GM23338 (cell line): ENCODE measurements around the gene MALSU1. TPM values are rescaled to one million over a fixed set of nuclear protein-coding genes. Genes with fewer than 3 reads are reported as not detected.

ENCODE experiments used
- ATAC-seq: fragments of 200-7000 bp; cut with Tn5 transposase; 3 replicates; pipeline ENCODE4 v1.9.1; 2020
- DNase-seq: peaks from one replicate; pipeline ENCODE4 v3.0.0-alpha.2; 2015; ENCODE audit warnings: low spot score
- H2AFZ ChIP-seq: fragments of 200-600 bp; sonication (generic); 2 replicates; pipeline ENCODE4 v1.8.0; 2016; ENCODE audit warnings: antibody characterized with exemption, mild to moderate bottlenecking, moderate library complexity
- H3F3A ChIP-seq: fragments of 200-600 bp; sonication (generic); replicated peaks from 2 replicates; pipeline ENCODE4 v1.8.0; 2017; ENCODE audit warnings: antibody characterized with exemption, mixed run types, low read depth
- H3K27ac ChIP-seq: fragments of 200-600 bp; sonication (generic); 2 replicates; pipeline ENCODE4 v1.6.1; 2016; ENCODE audit warnings: low read depth
- H3K27me3 ChIP-seq: fragments of 200-600 bp; sonication (generic); 2 replicates; pipeline ENCODE4 v1.8.0; 2016; ENCODE audit warnings: mild to moderate bottlenecking, mixed run types, moderate library complexity; ENCODE audit not compliant: insufficient read depth
- H3K36me3 ChIP-seq: fragments of 200-600 bp; sonication (generic); 2 replicates; pipeline ENCODE4 v1.8.0; 2016; ENCODE audit warnings: mild to moderate bottlenecking; ENCODE audit not compliant: insufficient read depth
- H3K4me1 ChIP-seq: fragments of 200-600 bp; sonication (generic); 2 replicates; pipeline ENCODE4 v1.8.0; 2016; ENCODE audit warnings: mild to moderate bottlenecking, moderate library complexity; ENCODE audit not compliant: insufficient read depth
- H3K4me2 ChIP-seq: fragments of 200-600 bp; sonication (generic); 2 replicates; pipeline ENCODE4 v1.7.1; 2017; ENCODE audit warnings: mixed run types
- H3K4me3 ChIP-seq: fragments of 200-600 bp; sonication (generic); 2 replicates; pipeline ENCODE4 v1.6.1; 2016; ENCODE audit warnings: mixed run types
- H3K79me2 ChIP-seq: fragments of 200-600 bp; sonication (generic); replicated peaks from 2 replicates; pipeline ENCODE4 v1.8.0; 2017; ENCODE audit warnings: mild to moderate bottlenecking; ENCODE audit not compliant: insufficient read depth
- H3K9me2 ChIP-seq: fragments of 200-600 bp; sonication (generic); 2 replicates; pipeline ENCODE4 v1.8.0; 2017; ENCODE audit not compliant: insufficient read depth
- H4K20me1 ChIP-seq: fragments of 200-600 bp; sonication (generic); replicated peaks from 2 replicates; pipeline ENCODE4 v1.8.0; 2017; ENCODE audit warnings: mild to moderate bottlenecking; ENCODE audit not compliant: insufficient read depth
- H3K27ac Mint-ChIP-seq: 2 replicates; pipeline ENCODE4 v1.8.0; 2020; ENCODE audit warnings: inconsistent platforms, mild to moderate bottlenecking, moderate library complexity, mixed read lengths
- H3K27me3 Mint-ChIP-seq: 3 replicates; pipeline ENCODE4 v1.8.0; 2022; ENCODE audit warnings: low read depth, mild to moderate bottlenecking, moderate library complexity, mixed read lengths, inconsistent platforms; ENCODE audit not compliant: insufficient read depth, poor library complexity
- H3K36me3 Mint-ChIP-seq: 3 replicates; pipeline ENCODE4 v1.8.0; 2021; ENCODE audit warnings: low read depth, mild to moderate bottlenecking, inconsistent platforms, moderate library complexity, mixed read lengths
- H3K4me1 Mint-ChIP-seq: 3 replicates; pipeline ENCODE4 v1.8.0; 2020; ENCODE audit warnings: mild to moderate bottlenecking, inconsistent platforms, mixed read lengths
- H3K4me3 Mint-ChIP-seq: 3 replicates; pipeline ENCODE4 v1.8.0; 2021; ENCODE audit warnings: moderate library complexity, mild to moderate bottlenecking, inconsistent platforms, mixed read lengths
- H3K9me3 Mint-ChIP-seq: 3 replicates; pipeline ENCODE4 v1.8.0; 2020; ENCODE audit warnings: moderate library complexity, mild to moderate bottlenecking, inconsistent platforms, mixed read lengths
- EZH2phosphoT487 ChIP-seq: fragments of 200-600 bp; sonication (generic); IDR thresholded peaks from one replicate; pipeline ENCODE4 v1.8.1; 2018; ENCODE audit warnings: antibody characterized with exemption; ENCODE audit not compliant: unreplicated experiment
- POLR2AphosphoS5 ChIP-seq: IDR thresholded peaks from 2 replicates; pipeline ENCODE4 v1.6.1; 2016; ENCODE audit warnings: antibody characterized with exemption, low read depth
- STAT1 ChIP-seq: IDR thresholded peaks from one replicate; pipeline ENCODE4 v1.6.1; 2016; ENCODE audit warnings: antibody characterized with exemption; ENCODE audit not compliant: unreplicated experiment
- ZNF114 ChIP-seq: fragments of 250-450 bp; sonication (Bioruptor Pico); IDR thresholded peaks from 2 replicates; pipeline ENCODE4 v1.5.0; 2020; ENCODE audit warnings: mild to moderate bottlenecking, moderate library complexity
- polyA plus RNA-seq: library from polyadenylated mRNA; unstranded; fragments of >200 nt; fragmentation: Nextera tagmentation; extraction: Ambion mirVana; gene quantifications from 2 replicates; pipeline ENCODE4 v1.2.1, GENCODE V29; 2016
- total RNA-seq: library from RNA; depleted of rRNA; stranded (reverse); fragments of >200 nt; shearing (Covaris generic); gene quantifications from 2 replicates; pipeline ENCODE4 v1.2.3, GENCODE V29; 2014
- TF ChIP-seq, protein P1 (sequence below), 2 experiments: fragments of 200-600 bp in 1 of 2; sonication (generic) in 1 of 2; conservative IDR thresholded peaks; 2 replicates each; pipeline versions ENCODE4 v1.5.1 to v1.6.1; 2016 to 2017; ENCODE audit warnings: antibody characterized with exemption in 2 of 2, low read depth in 2 of 2, mild to moderate bottlenecking in 2 of 2, moderate library complexity in 1 of 2
- TF ChIP-seq, protein P2 (sequence below): fragments of 250-450 bp; sonication (Bioruptor Pico); IDR thresholded peaks from 2 replicates; pipeline ENCODE4 v1.5.0; 2020; ENCODE audit warnings: mild to moderate bottlenecking, moderate library complexity

The MALSU1 gene
- total and polyA plus RNA-seq, 2 experiments from 2014 or later = 96.8 to 209 TPM

DNA sequence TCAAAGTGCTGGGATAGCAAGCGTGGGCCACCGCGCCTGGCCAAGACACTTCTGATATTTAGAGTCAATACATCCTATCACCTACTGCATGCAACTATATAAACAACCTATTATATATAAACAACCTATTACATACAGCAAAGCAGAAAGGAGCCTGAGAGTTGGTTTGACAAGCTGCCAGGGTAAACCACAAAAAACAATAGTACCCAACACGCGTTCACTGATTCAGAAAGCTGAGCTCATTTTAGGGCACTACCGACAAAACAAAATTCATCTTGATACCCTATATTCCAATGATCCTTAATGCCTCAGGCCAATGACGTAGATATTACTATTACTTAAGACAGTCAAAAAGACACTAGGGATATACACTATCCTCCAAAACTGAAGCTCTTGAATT is 16.2 kb downstream of the MALSU1 start:
- Histone ChIP-seq H3K9me2 (no peaks in the 10 kb centered on the region), H4K20me1 (peaks cover 5% of the 10 kb centered on the region; the same call in 1 of the 2 replicates), H3K4me1 (no peaks in the 10 kb centered on the region), H3K27ac (no peak overlapping the region), H3K36me3 (peaks cover 70% of the 10 kb centered on the region), H3K4me3 (no peak overlapping the region), H2AFZ (no peak overlapping the region), H3K27me3 (no peaks in the 10 kb centered on the region), H3F3A (peaks cover 14% of the 10 kb centered on the region; the same call in 1 of the 2 replicates), H3K79me2 (no peaks in the 10 kb centered on the region; the same call in none of the 2 replicates), H3K4me2 (no peak overlapping the region)
- peaks cover 5% of the 10 kb centered on the region; the same call in 1 of the 3 replicates for H3K9me3 Mint-ChIP-seq
- H3K36me3 Mint-ChIP-seq = peaks cover 92% of the 10 kb centered on the region
- H3K27ac Mint-ChIP-seq = no peak overlapping the region
- ATAC-seq (no peak), DNase-seq (no peak)
- H3K4me3 Mint-ChIP-seq = no peak overlapping the region
- TF ChIP-seq ZNF114 = no peak
- TF ChIP-seq, protein P1, sequence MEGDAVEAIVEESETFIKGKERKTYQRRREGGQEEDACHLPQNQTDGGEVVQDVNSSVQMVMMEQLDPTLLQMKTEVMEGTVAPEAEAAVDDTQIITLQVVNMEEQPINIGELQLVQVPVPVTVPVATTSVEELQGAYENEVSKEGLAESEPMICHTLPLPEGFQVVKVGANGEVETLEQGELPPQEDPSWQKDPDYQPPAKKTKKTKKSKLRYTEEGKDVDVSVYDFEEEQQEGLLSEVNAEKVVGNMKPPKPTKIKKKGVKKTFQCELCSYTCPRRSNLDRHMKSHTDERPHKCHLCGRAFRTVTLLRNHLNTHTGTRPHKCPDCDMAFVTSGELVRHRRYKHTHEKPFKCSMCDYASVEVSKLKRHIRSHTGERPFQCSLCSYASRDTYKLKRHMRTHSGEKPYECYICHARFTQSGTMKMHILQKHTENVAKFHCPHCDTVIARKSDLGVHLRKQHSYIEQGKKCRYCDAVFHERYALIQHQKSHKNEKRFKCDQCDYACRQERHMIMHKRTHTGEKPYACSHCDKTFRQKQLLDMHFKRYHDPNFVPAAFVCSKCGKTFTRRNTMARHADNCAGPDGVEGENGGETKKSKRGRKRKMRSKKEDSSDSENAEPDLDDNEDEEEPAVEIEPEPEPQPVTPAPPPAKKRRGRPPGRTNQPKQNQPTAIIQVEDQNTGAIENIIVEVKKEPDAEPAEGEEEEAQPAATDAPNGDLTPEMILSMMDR (conservative IDR thresholded peaks at IDR 0.05; ENCODE audit: low read depth in 2 of 2) = no peak
- no peak for TF ChIP-seq STAT1
- TF ChIP-seq, protein P2, sequence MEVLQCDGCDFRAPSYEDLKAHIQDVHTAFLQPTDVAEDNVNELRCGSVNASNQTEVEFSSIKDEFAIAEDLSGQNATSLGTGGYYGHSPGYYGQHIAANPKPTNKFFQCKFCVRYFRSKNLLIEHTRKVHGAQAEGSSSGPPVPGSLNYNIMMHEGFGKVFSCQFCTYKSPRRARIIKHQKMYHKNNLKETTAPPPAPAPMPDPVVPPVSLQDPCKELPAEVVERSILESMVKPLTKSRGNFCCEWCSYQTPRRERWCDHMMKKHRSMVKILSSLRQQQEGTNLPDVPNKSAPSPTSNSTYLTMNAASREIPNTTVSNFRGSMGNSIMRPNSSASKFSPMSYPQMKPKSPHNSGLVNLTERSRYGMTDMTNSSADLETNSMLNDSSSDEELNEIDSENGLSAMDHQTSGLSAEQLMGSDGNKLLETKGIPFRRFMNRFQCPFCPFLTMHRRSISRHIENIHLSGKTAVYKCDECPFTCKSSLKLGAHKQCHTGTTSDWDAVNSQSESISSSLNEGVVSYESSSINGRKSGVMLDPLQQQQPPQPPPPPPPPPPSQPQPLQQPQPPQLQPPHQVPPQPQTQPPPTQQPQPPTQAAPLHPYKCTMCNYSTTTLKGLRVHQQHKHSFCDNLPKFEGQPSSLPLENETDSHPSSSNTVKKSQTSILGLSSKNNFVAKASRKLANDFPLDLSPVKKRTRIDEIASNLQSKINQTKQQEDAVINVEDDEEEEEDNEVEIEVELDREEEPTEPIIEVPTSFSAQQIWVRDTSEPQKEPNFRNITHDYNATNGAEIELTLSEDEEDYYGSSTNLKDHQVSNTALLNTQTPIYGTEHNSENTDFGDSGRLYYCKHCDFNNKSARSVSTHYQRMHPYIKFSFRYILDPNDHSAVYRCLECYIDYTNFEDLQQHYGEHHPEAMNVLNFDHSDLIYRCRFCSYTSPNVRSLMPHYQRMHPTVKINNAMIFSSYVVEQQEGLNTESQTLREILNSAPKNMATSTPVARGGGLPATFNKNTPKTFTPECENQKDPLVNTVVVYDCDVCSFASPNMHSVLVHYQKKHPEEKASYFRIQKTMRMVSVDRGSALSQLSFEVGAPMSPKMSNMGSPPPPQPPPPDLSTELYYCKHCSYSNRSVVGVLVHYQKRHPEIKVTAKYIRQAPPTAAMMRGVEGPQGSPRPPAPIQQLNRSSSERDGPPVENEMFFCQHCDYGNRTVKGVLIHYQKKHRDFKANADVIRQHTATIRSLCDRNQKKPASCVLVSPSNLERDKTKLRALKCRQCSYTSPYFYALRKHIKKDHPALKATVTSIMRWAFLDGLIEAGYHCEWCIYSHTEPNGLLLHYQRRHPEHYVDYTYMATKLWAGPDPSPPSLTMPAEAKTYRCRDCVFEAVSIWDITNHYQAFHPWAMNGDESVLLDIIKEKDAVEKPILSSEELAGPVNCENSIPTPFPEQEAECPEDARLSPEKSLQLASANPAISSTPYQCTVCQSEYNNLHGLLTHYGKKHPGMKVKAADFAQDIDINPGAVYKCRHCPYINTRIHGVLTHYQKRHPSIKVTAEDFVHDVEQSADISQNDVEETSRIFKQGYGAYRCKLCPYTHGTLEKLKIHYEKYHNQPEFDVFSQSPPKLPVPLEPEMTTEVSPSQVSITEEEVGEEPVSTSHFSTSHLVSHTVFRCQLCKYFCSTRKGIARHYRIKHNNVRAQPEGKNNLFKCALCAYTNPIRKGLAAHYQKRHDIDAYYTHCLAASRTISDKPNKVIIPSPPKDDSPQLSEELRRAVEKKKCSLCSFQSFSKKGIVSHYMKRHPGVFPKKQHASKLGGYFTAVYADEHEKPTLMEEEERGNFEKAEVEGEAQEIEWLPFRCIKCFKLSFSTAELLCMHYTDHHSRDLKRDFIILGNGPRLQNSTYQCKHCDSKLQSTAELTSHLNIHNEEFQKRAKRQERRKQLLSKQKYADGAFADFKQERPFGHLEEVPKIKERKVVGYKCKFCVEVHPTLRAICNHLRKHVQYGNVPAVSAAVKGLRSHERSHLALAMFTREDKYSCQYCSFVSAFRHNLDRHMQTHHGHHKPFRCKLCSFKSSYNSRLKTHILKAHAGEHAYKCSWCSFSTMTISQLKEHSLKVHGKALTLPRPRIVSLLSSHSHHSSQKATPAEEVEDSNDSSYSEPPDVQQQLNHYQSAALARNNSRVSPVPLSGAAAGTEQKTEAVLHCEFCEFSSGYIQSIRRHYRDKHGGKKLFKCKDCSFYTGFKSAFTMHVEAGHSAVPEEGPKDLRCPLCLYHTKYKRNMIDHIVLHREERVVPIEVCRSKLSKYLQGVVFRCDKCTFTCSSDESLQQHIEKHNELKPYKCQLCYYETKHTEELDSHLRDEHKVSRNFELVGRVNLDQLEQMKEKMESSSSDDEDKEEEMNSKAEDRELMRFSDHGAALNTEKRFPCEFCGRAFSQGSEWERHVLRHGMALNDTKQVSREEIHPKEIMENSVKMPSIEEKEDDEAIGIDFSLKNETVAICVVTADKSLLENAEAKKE (CRISPR knock-in tag) = no peak
- no peak for TF ChIP-seq EZH2phosphoT487
- no peak for TF ChIP-seq POLR2AphosphoS5
- H3K4me1 Mint-ChIP-seq = no peaks in the 10 kb centered on the region
- peaks cover 2% of the 10 kb centered on the region for H3K27me3 Mint-ChIP-seq
